OCI-LY3 (cell line): ENCODE measurements around the gene BCR.

Experiments
- H2AFZ ChIP-seq: fragments of 200-600, 300-600 bp; shearing (Covaris generic); 2 replicates; pipeline ENCODE4 v1.6.0; 2014; ENCODE audit warnings: antibody characterized with exemption, low read depth, low read length
- H3K27ac ChIP-seq: fragments of 200-600, 300-600 bp; sonication (generic); 2 replicates; pipeline ENCODE4 v1.5.1; 2014; ENCODE audit warnings: mild to moderate bottlenecking, low read length, moderate library complexity, mixed read lengths
- H3K27me3 ChIP-seq: fragments of 200-600, 300-600 bp; sonication (generic); 2 replicates; pipeline ENCODE4 v1.6.1; 2014; ENCODE audit warnings: low read depth, low read length, mixed read lengths
- H3K36me3 ChIP-seq: fragments of 200-600, 300-600 bp; sonication (generic); replicated peaks from 2 replicates; pipeline ENCODE3; 2014; ENCODE audit warnings: low read depth, low read length, mixed read lengths
- H3K4me1 ChIP-seq: fragments of 300-600, 200-600 bp; sonication (generic); 2 replicates; pipeline ENCODE4 v1.6.1; 2014; ENCODE audit warnings: low read length, mixed read lengths
- H3K4me2 ChIP-seq: fragments of 200-600, 300-600 bp; sonication (generic); 2 replicates; pipeline ENCODE4 v1.6.1; 2014; ENCODE audit warnings: low read length, mixed read lengths
- H3K4me3 ChIP-seq: fragments of 300-600, 200-600 bp; sonication (generic); 2 replicates; pipeline ENCODE4 v1.5.1; 2014; ENCODE audit warnings: antibody characterized with exemption, mild to moderate bottlenecking, low read length, moderate library complexity
- H3K79me2 ChIP-seq: fragments of 300-600, 200-600 bp; shearing (Covaris generic); 2 replicates; pipeline ENCODE4 v1.6.1; 2014; ENCODE audit warnings: mild to moderate bottlenecking, low read length, mixed read lengths
- H3K9ac ChIP-seq: fragments of 300-600, 200-600 bp; shearing (Covaris generic); 2 replicates; pipeline ENCODE4 v1.6.0; 2014; ENCODE audit warnings: mild to moderate bottlenecking, low read length, moderate library complexity
- H3K9me3 ChIP-seq: fragments of 200-600, 300-600 bp; shearing (Covaris generic); 2 replicates; pipeline ENCODE4 v1.6.1; 2014; ENCODE audit warnings: low read length, mixed read lengths; ENCODE audit not compliant: insufficient read depth
- H4K20me1 ChIP-seq: fragments of 200-600, 300-600 bp; sonication (generic); 2 replicates; pipeline ENCODE4 v1.6.1; 2016; ENCODE audit warnings: low read length, mixed read lengths; ENCODE audit not compliant: insufficient read depth
- CTCF ChIP-seq: fragments of 200-600, 300-600 bp; sonication (generic); IDR thresholded peaks from 2 replicates; pipeline ENCODE4 v1.5.1; 2014; ENCODE audit warnings: antibody characterized with exemption, low read length, low read depth
- EZH2phosphoT487 ChIP-seq: fragments of 200-600 bp; shearing (Covaris generic); IDR thresholded peaks from 2 replicates; pipeline ENCODE4 v1.6.1; 2018; ENCODE audit warnings: antibody characterized with exemption, mixed run types, low read depth

BCR gene

GRCh38 chr22:23265368-23265700 lies 85.0 kb downstream of the BCR start:
- Histone ChIP-seq H3K4me1 (peaks cover 16% of the 10 kb centered on the region; the same call in 1 of the 2 replicates), H3K4me3 (no peak overlapping the region), H3K36me3 (no peaks in the 10 kb centered on the region), H2AFZ (no peak overlapping the region), H3K27me3 (no peaks in the 10 kb centered on the region), H3K27ac (no peak overlapping the region), H3K9ac (no peak overlapping the region), H3K9me3 (no peaks in the 10 kb centered on the region), H4K20me1 (no peaks in the 10 kb centered on the region), H3K4me2 (no peak overlapping the region), H3K79me2 (no peaks in the 10 kb centered on the region)
- TF ChIP-seq EZH2phosphoT487 = no peak
- no peak for TF ChIP-seq CTCF

- peaks cover 16% of the 10 kb centered on the region; the same call in 1 of the 2 replicates for H3K4me1 ChIP-seq
- TF ChIP-seq CTCF (no peak), EZH2phosphoT487 (no peak)
- H3K9me3 ChIP-seq = no peaks in the 10 kb centered on the region
- no peaks in the 10 kb centered on the region for H4K20me1 ChIP-seq
- no peaks in the 10 kb centered on the region for H3K36me3 ChIP-seq
- H3K9ac ChIP-seq = no peak overlapping the region
- H3K27ac ChIP-seq = no peak overlapping the region
- no peak overlapping the region for H3K4me2 ChIP-seq
- H3K4me3 ChIP-seq = no peak overlapping the region
- no peak overlapping the region for H2AFZ ChIP-seq
- no peaks in the 10 kb centered on the region for H3K79me2 ChIP-seq
- H3K27me3 ChIP-seq = no peaks in the 10 kb centered on the region; the same call in 1 of the 2 replicates
Observed at GRCh38 chr22:23266780-23267179, 86.5 kb downstream of the BCR start.

- Histone ChIP-seq H3K4me2 (no peak overlapping the region), H3K27me3 (no peaks in the 10 kb centered on the region; the same call in 1 of the 2 replicates), H2AFZ (no peak overlapping the region), H3K79me2 (no peaks in the 10 kb centered on the region), H3K9ac (no peak overlapping the region), H4K20me1 (no peaks in the 10 kb centered on the region), H3K4me1 (peaks cover 16% of the 10 kb centered on the region; the same call in 1 of the 2 replicates), H3K4me3 (no peak overlapping the region), H3K9me3 (no peaks in the 10 kb centered on the region), H3K27ac (no peak overlapping the region), H3K36me3 (no peaks in the 10 kb centered on the region)
- no peak for TF ChIP-seq CTCF
- TF ChIP-seq EZH2phosphoT487 = no peak
Observed at GRCh38 chr22:23267226-23268043, 87.1 kb downstream of the BCR start.

- no peak overlapping the region for H3K27ac ChIP-seq
- H3K4me3 ChIP-seq = no peak overlapping the region
- H3K9me3 ChIP-seq = no peaks in the 10 kb centered on the region
- H3K4me2 ChIP-seq = no peak overlapping the region
- H2AFZ ChIP-seq = no peak overlapping the region
- TF ChIP-seq EZH2phosphoT487 = no peak
- no peak for TF ChIP-seq CTCF
- no peak overlapping the region for H3K9ac ChIP-seq
- H3K27me3 ChIP-seq = no peaks in the 10 kb centered on the region; the same call in 1 of the 2 replicates
- no peaks in the 10 kb centered on the region for H3K79me2 ChIP-seq
- no peaks in the 10 kb centered on the region for H4K20me1 ChIP-seq
- H3K36me3 ChIP-seq = no peaks in the 10 kb centered on the region
- peaks cover 16% of the 10 kb centered on the region; the same call in 1 of the 2 replicates for H3K4me1 ChIP-seq
Observed at GRCh38 chr22:23268139-23268712, 87.9 kb downstream of the BCR start.
